B cell (primary cell): ENCODE measurements around the gene TACO1. TPM values are rescaled to one million over a fixed set of nuclear protein-coding genes. Genes with fewer than 3 reads are reported as not detected.

ENCODE experiments used
- ATAC-seq: fragments of 200-7000 bp; cut with Tn5 transposase; one replicate; pipeline ENCODE4 v1.10.0; 2021; ENCODE audit warnings: low read depth, mild to moderate bottlenecking, moderate number of reproducible peaks, moderate library complexity
- CTCF ChIA-PET: fragments of 350-600 bp; sonication (Branson Sonifier 250); formaldehyde crosslinking; loops from one replicate; lab custom pipeline; 2021; ENCODE audit warnings: antibody characterized with exemption, inconsistent platforms; lab: Charles Lee
- POLR2A ChIA-PET: fragments of 350-600 bp; sonication (Branson Sonifier 250); formaldehyde crosslinking; loops from one replicate; lab custom pipeline; 2021; ENCODE audit warnings: antibody characterized with exemption; lab: Charles Lee
- DNase-seq: peaks from one replicate; pipeline ENCODE4 v3.0.0; 2013
- H2AFZ ChIP-seq: 2 replicates; pipeline ENCODE4 v1.6.1; 2012; ENCODE audit warnings: mild to moderate bottlenecking, low read depth, low read length; ENCODE audit not compliant: insufficient read depth, poor library complexity, severe bottlenecking
- H3K27ac ChIP-seq, 2 donors: 1 replicate in 1 of 2; 2 replicates in 1 of 2; pipeline ENCODE4 v1.5.1; 2012 to 2013; ENCODE audit warnings: low read length in 2 of 2, mild to moderate bottlenecking in 2 of 2, moderate library complexity in 1 of 2
- H3K27me3 ChIP-seq, 4 experiments: fragments of 200-600 bp in 1 of 4; sonication (generic) in 1 of 4; replicated peaks in 1 of 4; 1 replicate in 2 of 4; 2 replicates in 2 of 4; pipeline versions ENCODE4 v1.6.1 to v1.7.0; 2013 to 2016; ENCODE audit warnings: low read length in 3 of 4, mild to moderate bottlenecking in 2 of 4, mixed read lengths in 1 of 4, moderate library complexity in 1 of 4; ENCODE audit not compliant: insufficient read depth in 4 of 4, control insufficient read depth in 3 of 4; ENCODE audit errors: control extremely low read depth in 1 of 4
- H3K36me3 ChIP-seq, 2 experiments: replicated peaks in 1 of 2; 1 replicate in 1 of 2; 2 replicates in 1 of 2; pipeline versions ENCODE4 v1.6.1 to v1.7.1; 2013; ENCODE audit warnings: low read length in 1 of 2; ENCODE audit not compliant: insufficient read depth in 2 of 2, control insufficient read depth in 1 of 2; ENCODE audit errors: control extremely low read depth in 1 of 2, extremely low read depth in 1 of 2
- H3K4me1 ChIP-seq, 2 donors: fragments of 200-600 bp in 1 of 2; sonication (generic) in 1 of 2; 1 replicate in 1 of 2; 2 replicates in 1 of 2; pipeline versions ENCODE4 v1.5.1 to v1.6.1; 2013 to 2017; ENCODE audit warnings: low read length in 2 of 2; ENCODE audit not compliant: control insufficient read depth in 2 of 2, insufficient read depth in 2 of 2
- H3K4me2 ChIP-seq: replicated peaks from 2 replicates; pipeline ENCODE3; 2012; ENCODE audit warnings: mild to moderate bottlenecking, low read depth, low read length; ENCODE audit not compliant: poor library complexity, severe bottlenecking
- H3K4me3 ChIP-seq, 5 experiments: fragments of 200-600 bp in 1 of 5; sonication (generic) in 1 of 5; 1 replicate in 3 of 5; 2 replicates in 2 of 5; pipeline versions ENCODE4 v1.5.1 to v1.7.0; 2011 to 2016; ENCODE audit warnings: low read length in 4 of 5, mild to moderate bottlenecking in 4 of 5, low read depth in 2 of 5, control low read depth in 1 of 5, moderate library complexity in 1 of 5; ENCODE audit not compliant: insufficient read depth in 1 of 5; ENCODE audit errors: control extremely low read depth in 1 of 5, extremely low read depth in 1 of 5
- H3K79me2 ChIP-seq: fragments of 200-600 bp; sonication (generic); one replicate; pipeline ENCODE4 v1.6.0; 2016; ENCODE audit warnings: low read length; ENCODE audit not compliant: control insufficient read depth, insufficient read depth
- H3K9ac ChIP-seq: fragments of 200-600 bp; sonication (generic); 2 replicates; pipeline ENCODE4 v1.6.1; 2017; ENCODE audit warnings: mild to moderate bottlenecking, low read length, moderate library complexity
- H3K9me3 ChIP-seq, 3 donors: one replicate each; pipeline versions ENCODE4 v1.6.1 to v1.7.1; 2013; ENCODE audit warnings: low read length in 2 of 3; ENCODE audit not compliant: control insufficient read depth in 2 of 3, insufficient read depth in 1 of 3; ENCODE audit errors: control extremely low read depth in 1 of 3
- H4K20me1 ChIP-seq: 2 replicates; pipeline ENCODE4 v1.6.0; 2012; ENCODE audit warnings: mild to moderate bottlenecking, low read length; ENCODE audit not compliant: insufficient read depth, control insufficient read depth, poor library complexity, severe bottlenecking
- H3K27ac Mint-ChIP-seq: one replicate; pipeline ENCODE4 v1.8.0; 2021; ENCODE audit warnings: mixed read lengths
- H3K27me3 Mint-ChIP-seq: one replicate; pipeline ENCODE4 v1.8.0; 2021; ENCODE audit warnings: mixed read lengths
- H3K4me1 Mint-ChIP-seq: one replicate; pipeline ENCODE4 v1.8.0; 2021; ENCODE audit warnings: mixed read lengths
- H3K4me3 Mint-ChIP-seq: one replicate; pipeline ENCODE4 v1.8.0; 2021; ENCODE audit warnings: mixed read lengths
- H3K9me3 Mint-ChIP-seq: one replicate; pipeline ENCODE4 v1.8.0; 2022; ENCODE audit warnings: mixed read lengths; ENCODE audit not compliant: insufficient read depth
- EZH2 ChIP-seq: IDR thresholded peaks from 2 replicates; pipeline ENCODE4 v1.6.1; 2012; ENCODE audit warnings: borderline replicate concordance, low read depth, mild to moderate bottlenecking, moderate library complexity, low read length; ENCODE audit not compliant: insufficient read depth, poor library complexity, severe bottlenecking
- WGBS: methylation state at CpG from one replicate; pipeline ENCODE4 v1.1.5; 2013; ENCODE audit warnings: missing lambda C conversion rate; ENCODE audit not compliant: insufficient coverage; 5-methylcytosine and 5-hydroxymethylcytosine counted together
- intact Hi-C: fragments of 100-400 bp; cut with micrococcal nuclease; formaldehyde crosslinking; loops from one replicate; pipeline ENCODE4 v1.10.0; 2022
- polyA plus RNA-seq: library from polyadenylated mRNA; depleted of rRNA; stranded (reverse); fragments of >200 nt; gene quantifications from 2 replicates; pipeline ENCODE4 v1.2.3, GENCODE V29; 2012
- total RNA-seq, 2 donors: library from RNA; stranded (reverse); fragments of 120-200 nt in 1 of 2; gene quantifications; 1 replicate in 1 of 2; 2 replicates in 1 of 2; pipeline versions ENCODE4 v1.2.3 to v1.2.4, GENCODE V29; 2013 to 2022
- TF ChIP-seq, protein P1 (sequence below): fragments of 200-600 bp; IDR thresholded peaks from one replicate; pipeline ENCODE4 v1.8.0; 2022; ENCODE audit warnings: antibody characterized with exemption, mild to moderate bottlenecking

The TACO1 gene
- total and polyA plus RNA-seq, 2 donors (not counting 1 experiment from before 2014, with no cell fraction given) = 9.7 to 17.2 TPM

- H3K27me3 Mint-ChIP-seq = no peaks in the 10 kb centered on the region
- Histone ChIP-seq H3K27me3 (no peaks in the 10 kb centered on the region), H4K20me1 (peaks cover 94% of the 10 kb centered on the region), H3K9me3 (no peaks in the 10 kb centered on the region), H3K36me3 (peaks cover 2 to 22% of the 10 kb centered on the region in 2 experiments), H3K27ac (no peak overlapping the region), H3K4me1 (no peaks in the 10 kb centered on the region), H3K9ac (no peak overlapping the region), H3K4me2 (no peak overlapping the region), H3K4me3 (no peak overlapping the region), H3K79me2 (peaks cover 89% of the 10 kb centered on the region), H2AFZ (no peak overlapping the region)
- H3K27ac Mint-ChIP-seq = no peak overlapping the region
- DNase-seq (no peak), ATAC-seq (no peak)
- no peaks in the 10 kb centered on the region for H3K9me3 Mint-ChIP-seq
- CTCF ChIA-PET = interaction anchor here (0.9 to 1.7 kb wide), 2 partner anchors 16 to 90 kb away, joined by 3 to 8 read pairs; no protein-coding TSS in a partner anchor
- intact Hi-C loops = no loop called here
- TF ChIP-seq, protein P1, sequence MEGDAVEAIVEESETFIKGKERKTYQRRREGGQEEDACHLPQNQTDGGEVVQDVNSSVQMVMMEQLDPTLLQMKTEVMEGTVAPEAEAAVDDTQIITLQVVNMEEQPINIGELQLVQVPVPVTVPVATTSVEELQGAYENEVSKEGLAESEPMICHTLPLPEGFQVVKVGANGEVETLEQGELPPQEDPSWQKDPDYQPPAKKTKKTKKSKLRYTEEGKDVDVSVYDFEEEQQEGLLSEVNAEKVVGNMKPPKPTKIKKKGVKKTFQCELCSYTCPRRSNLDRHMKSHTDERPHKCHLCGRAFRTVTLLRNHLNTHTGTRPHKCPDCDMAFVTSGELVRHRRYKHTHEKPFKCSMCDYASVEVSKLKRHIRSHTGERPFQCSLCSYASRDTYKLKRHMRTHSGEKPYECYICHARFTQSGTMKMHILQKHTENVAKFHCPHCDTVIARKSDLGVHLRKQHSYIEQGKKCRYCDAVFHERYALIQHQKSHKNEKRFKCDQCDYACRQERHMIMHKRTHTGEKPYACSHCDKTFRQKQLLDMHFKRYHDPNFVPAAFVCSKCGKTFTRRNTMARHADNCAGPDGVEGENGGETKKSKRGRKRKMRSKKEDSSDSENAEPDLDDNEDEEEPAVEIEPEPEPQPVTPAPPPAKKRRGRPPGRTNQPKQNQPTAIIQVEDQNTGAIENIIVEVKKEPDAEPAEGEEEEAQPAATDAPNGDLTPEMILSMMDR = no peak
- POLR2A ChIA-PET = no interaction called here
- 100% methylated on average over 4 of the region's 8 CpGs for WGBS
- H3K4me1 Mint-ChIP-seq = peaks cover 30% of the 10 kb centered on the region
- H3K4me3 Mint-ChIP-seq = no peak overlapping the region
These were observed 32.1 kb upstream of the TACO1 start for GRCh38 chr17:63568563-63568962.

- ChIA-PET CTCF (interaction anchor here (0.6 to 1.0 kb wide), 2 partner anchors 146 to 1539 kb away, joined by 3 to 4 read pairs; no protein-coding TSS in a partner anchor), POLR2A (no interaction called here)
- peaks cover 2 to 23% of the 10 kb centered on the region in 2 experiments for H3K36me3 ChIP-seq
- H3K4me2 ChIP-seq = no peak overlapping the region
- no peaks in the 10 kb centered on the region for H3K27me3 Mint-ChIP-seq
- peaks cover 81% of the 10 kb centered on the region for H3K79me2 ChIP-seq
- no peaks in the 10 kb centered on the region for H3K9me3 ChIP-seq
- no peaks in the 10 kb centered on the region for H3K27me3 ChIP-seq
- no peak overlapping the region for H3K27ac Mint-ChIP-seq
- no peak for TF ChIP-seq EZH2
- no peak overlapping the region for H3K4me3 ChIP-seq
- H3K9me3 Mint-ChIP-seq = no peaks in the 10 kb centered on the region
- H3K9ac ChIP-seq = no peak overlapping the region
- peaks cover 23% of the 10 kb centered on the region for H3K4me1 Mint-ChIP-seq
- no peak overlapping the region for H3K27ac ChIP-seq
- DNase-seq (no peak), ATAC-seq (no peak)
- H3K4me3 Mint-ChIP-seq = no peak overlapping the region
- no peak overlapping the region for H2AFZ ChIP-seq
- intact Hi-C loops = no loop called here
- peaks cover 97% of the 10 kb centered on the region for H4K20me1 ChIP-seq
- no peaks in the 10 kb centered on the region for H3K4me1 ChIP-seq
- no CpG with 5 or more reads among the region's 1 CpG for WGBS
These were observed 28.9 kb upstream of the TACO1 start for GRCh38 chr17:63571632-63572310.
